Upper lobe of right lung (tissue), 1 donor: Measurements from ENCODE around the gene EFHB. TPM values are rescaled to one million over a fixed set of nuclear protein-coding genes. Genes with fewer than 3 reads are reported as not detected.

Experiments used
- ATAC-seq: fragments of 200-7000 bp; cut with Tn5 transposase; one replicate; pipeline ENCODE4 v1.9.1; 2020; ENCODE audit warnings: mild to moderate bottlenecking, moderate library complexity
- DNase-seq: peaks from one replicate; pipeline ENCODE4 v3.0.0-alpha.2; 2020
- H3K27ac ChIP-seq: fragments of 200-600 bp; one replicate; pipeline ENCODE4 v1.8.0; 2022
- H3K27me3 ChIP-seq: fragments of 200-600 bp; one replicate; pipeline ENCODE4 v1.8.0; 2022; ENCODE audit warnings: mild to moderate bottlenecking
- H3K36me3 ChIP-seq: fragments of 200-600 bp; one replicate; pipeline ENCODE4 v1.8.0; 2022
- H3K4me1 ChIP-seq: fragments of 200-600 bp; one replicate; pipeline ENCODE4 v1.8.0; 2022
- H3K4me3 ChIP-seq: fragments of 200-600 bp; one replicate; pipeline ENCODE4 v1.8.0; 2022; ENCODE audit warnings: mild to moderate bottlenecking
- H3K9me3 ChIP-seq: fragments of 200-600 bp; one replicate; pipeline ENCODE4 v1.8.0; 2022
- CTCF ChIP-seq: fragments of 200-600 bp; IDR thresholded peaks from one replicate; pipeline ENCODE4 v1.8.0; 2022; ENCODE audit warnings: antibody characterized with exemption
- intact Hi-C: fragments of 100-400 bp; cut with DNase I; formaldehyde crosslinking; loops from one replicate; pipeline ENCODE4 v1.11.0; 2022
- total RNA-seq: library from RNA; stranded (reverse); fragmentation: NEBNext Ultra II Directional; extraction: Animal tissue kit (Norgen Biotek cat#: 25700); gene quantifications from one replicate; pipeline ENCODE4 v1.2.1, GENCODE V29; 2021
- donor health status: DM: no; HTN: yes; CAD: no; lungs with severe emphysema.

Gene EFHB
- total RNA-seq, 1 donor from 2014 or later = 0.90 TPM

- DNase-seq (no peak), ATAC-seq (no peak)
- no peaks in the 10 kb centered on the region for H3K9me3 ChIP-seq
- H3K27ac ChIP-seq = no peak overlapping the region
- H3K27me3 ChIP-seq = peaks cover 4% of the 10 kb centered on the region
- H3K4me3 ChIP-seq = no peak overlapping the region
- H3K36me3 ChIP-seq = no peaks in the 10 kb centered on the region
- no peaks in the 10 kb centered on the region for H3K4me1 ChIP-seq
- TF ChIP-seq CTCF = no peak
- intact Hi-C loops = no loop called here
Observed at GRCh38 chr3:19938295-19938627, 4.2 kb upstream of the EFHB start.

GRCh38 chr3:19937459-19938294 lies 3.7 kb upstream of the EFHB start:
- H3K27ac ChIP-seq = no peak overlapping the region
- no peak overlapping the region for H3K4me3 ChIP-seq
- H3K27me3 ChIP-seq = peaks cover 4% of the 10 kb centered on the region
- intact Hi-C loops = no loop called here
- no peak for ATAC-seq
- no peaks in the 10 kb centered on the region for H3K9me3 ChIP-seq
- no peaks in the 10 kb centered on the region for H3K36me3 ChIP-seq
- TF ChIP-seq CTCF = no peak
- no peaks in the 10 kb centered on the region for H3K4me1 ChIP-seq
- DNase-seq = no peak

GRCh38 chr3:19932422-19932821 lies 1.6 kb downstream of the EFHB start:
- Histone ChIP-seq H3K4me3 (no peak overlapping the region), H3K27ac (no peak overlapping the region), H3K4me1 (no peaks in the 10 kb centered on the region), H3K36me3 (no peaks in the 10 kb centered on the region), H3K9me3 (no peaks in the 10 kb centered on the region), H3K27me3 (peaks cover 4% of the 10 kb centered on the region)
- ATAC-seq (no peak), DNase-seq (no peak)
- intact Hi-C loops = no loop called here
- TF ChIP-seq CTCF = no peak

GRCh38 chr3:19931767-19932188 lies 2.2 kb downstream of the EFHB start:
- no peaks in the 10 kb centered on the region for H3K4me1 ChIP-seq
- ATAC-seq = no peak
- TF ChIP-seq CTCF = no peak
- H3K9me3 ChIP-seq = no peaks in the 10 kb centered on the region
- H3K27ac ChIP-seq = no peak overlapping the region
- peaks cover 4% of the 10 kb centered on the region for H3K27me3 ChIP-seq
- intact Hi-C loops = no loop called here
- H3K4me3 ChIP-seq = no peak overlapping the region
- no peak for DNase-seq
- no peaks in the 10 kb centered on the region for H3K36me3 ChIP-seq

- Histone ChIP-seq H3K4me1 (no peaks in the 10 kb centered on the region), H3K36me3 (no peaks in the 10 kb centered on the region), H3K9me3 (no peaks in the 10 kb centered on the region), H3K27ac (no peak overlapping the region), H3K27me3 (peaks cover 4% of the 10 kb centered on the region), H3K4me3 (no peak overlapping the region)
- peak; percentile 90 for ATAC-seq
- intact Hi-C loops = no loop called here
- no peak for DNase-seq
- no peak for TF ChIP-seq CTCF
Observed at GRCh38 chr3:19931180-19931692, 2.8 kb downstream of the EFHB start.
